ENCODE data around the gene KIF23.
"Not testable (repeated sequence)": the region's sequence is repeated elsewhere in the genome, so short reads cannot be mapped to it uniquely, and the experiment has no call there.

The KIF23 gene

DNA sequence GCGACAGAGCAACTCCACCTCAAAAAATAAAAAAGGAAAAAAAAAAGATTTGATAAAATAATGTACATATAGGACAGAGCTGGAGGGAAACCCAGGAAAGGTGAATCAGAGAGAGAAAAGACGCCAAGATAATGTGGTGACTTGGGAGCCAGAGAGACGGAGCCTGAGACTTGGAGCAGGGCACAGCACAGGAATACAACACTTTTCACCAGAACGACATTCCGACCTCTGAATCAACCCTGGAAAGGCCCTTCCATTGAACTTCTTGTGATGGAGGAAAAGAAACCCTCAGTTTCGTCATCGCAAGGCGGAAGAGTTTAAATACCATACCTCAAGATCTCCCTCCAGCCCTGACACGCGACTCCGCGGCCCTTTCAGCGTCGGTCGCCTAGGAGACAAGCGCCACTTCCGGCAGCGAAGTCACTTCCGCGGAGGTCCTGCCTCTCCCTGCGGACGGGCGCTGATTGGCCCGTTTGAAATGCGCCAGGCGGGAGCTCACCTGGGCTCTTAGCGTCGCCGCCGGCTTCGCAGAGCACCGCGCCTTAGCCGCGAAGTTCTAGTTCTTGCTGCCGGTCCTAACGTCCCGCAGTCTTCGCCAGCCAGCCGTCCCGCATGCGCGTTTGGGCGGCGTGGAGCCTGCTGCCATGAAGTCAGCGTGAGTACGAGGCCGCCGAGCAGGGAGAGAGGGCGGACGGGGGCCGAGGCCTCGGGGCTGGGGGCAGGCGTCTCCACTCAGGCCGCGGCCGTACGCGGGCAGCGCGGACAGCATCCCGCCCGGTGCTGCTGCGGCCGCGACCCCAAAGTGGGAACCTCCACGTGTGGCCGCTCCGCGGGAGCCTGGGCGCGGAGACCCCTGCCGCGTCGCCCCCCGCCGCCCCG, at the start of gene KIF23:
Gene KIF23, plus strand, starts transcription at position 528 of the 879 bp plus-strand sequence. Its CDS starts 117 bp downstream, at position 645.
- Mint-ChIP-seq H3K36me3 (ENCODE audit: low read depth) (peaks cover 8% of the 10 kb centered on the region), H3K27ac (peak within 1 kb of the TSS; percentile 43)

DNA sequence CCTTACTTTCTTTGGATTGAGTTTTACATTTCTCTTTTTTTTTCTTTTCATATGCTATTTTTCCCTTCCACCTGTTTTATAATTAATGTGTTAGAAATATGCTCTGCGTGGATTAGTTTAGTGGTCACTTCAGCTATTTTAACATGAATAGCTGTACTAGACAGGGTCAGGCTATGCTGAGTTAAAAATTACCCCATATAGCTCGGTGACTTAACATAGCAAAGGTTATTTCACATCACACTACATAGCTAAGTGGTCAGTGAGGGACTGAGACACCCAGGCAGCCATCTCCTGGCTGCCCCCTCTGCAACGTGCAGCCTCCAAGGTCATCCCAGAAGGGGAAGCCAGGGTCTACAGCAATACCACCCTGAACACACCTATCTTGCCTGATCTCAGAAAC, 46.9 kb upstream of the KIF23 start:
- Mint-ChIP-seq H3K36me3 (ENCODE audit: low read depth) (no peaks in the 10 kb centered on the region), H3K4me3 (no peak overlapping the region), H3K27me3 (ENCODE audit: low read depth) (peaks cover 13% of the 10 kb centered on the region), H3K27ac (no peak overlapping the region), H3K4me1 (ENCODE audit: low read depth) (no peaks in the 10 kb centered on the region), H3K9me3 (no peaks in the 10 kb centered on the region)

More for the DNA sequence above, at the start of gene KIF23:
- peaks cover 3% of the 10 kb centered on the region for H3K27me3 Mint-ChIP-seq (ENCODE audit: low read depth)
- H3K4me3 Mint-ChIP-seq = peak within 1 kb of the TSS; percentile 87
- peaks cover 28% of the 10 kb centered on the region for H3K4me1 Mint-ChIP-seq (ENCODE audit: low read depth)
- no peaks in the 10 kb centered on the region for H3K9me3 Mint-ChIP-seq

DNA sequence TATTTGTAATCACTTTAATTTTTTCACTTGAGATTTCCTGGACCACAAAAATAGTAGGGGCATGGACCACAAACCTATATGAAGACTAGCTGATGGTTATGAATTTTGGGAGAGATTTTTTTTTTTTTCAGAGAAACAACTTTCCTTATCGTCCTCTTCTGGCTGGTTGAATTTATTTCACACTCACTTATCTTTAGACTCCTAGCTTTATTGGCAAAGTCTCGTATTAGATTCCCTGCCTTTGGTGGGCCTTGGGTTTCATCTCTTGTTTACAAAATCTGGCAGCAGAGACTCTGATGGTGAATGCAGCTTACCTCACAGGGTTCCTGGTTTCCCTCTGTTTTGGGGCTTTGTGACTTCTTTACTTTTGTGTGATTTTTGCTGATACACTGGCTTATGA, 44.5 kb upstream of the KIF23 start:
- no peak overlapping the region for H3K4me3 Mint-ChIP-seq
- peaks cover 19% of the 10 kb centered on the region for H3K27me3 Mint-ChIP-seq (ENCODE audit: low read depth)
- H3K4me1 Mint-ChIP-seq (ENCODE audit: low read depth) = no peaks in the 10 kb centered on the region
- no peaks in the 10 kb centered on the region for H3K36me3 Mint-ChIP-seq (ENCODE audit: low read depth)
- no peaks in the 10 kb centered on the region for H3K9me3 Mint-ChIP-seq
- no peak overlapping the region for H3K27ac Mint-ChIP-seq

DNA sequence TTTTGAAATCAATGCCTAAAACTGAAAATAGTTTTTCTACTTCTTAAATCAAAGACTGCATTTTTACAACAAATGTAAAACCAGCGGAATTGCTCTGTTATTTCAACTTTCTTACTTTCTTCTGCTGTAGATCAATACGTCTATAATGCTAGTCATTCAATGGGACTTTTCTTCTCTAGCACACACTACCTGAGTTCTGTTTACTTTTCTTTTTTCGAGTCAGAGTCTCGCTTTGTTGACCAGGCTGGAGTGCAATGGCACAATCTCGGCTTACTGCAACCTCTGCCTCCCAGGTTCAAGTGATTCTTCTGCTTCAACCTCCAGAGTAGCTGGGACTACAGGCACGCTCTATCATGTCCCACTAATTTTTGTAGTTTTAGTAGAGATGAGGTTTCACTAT, 40.7 kb upstream of the KIF23 start:
- Mint-ChIP-seq H3K27me3 (ENCODE audit: low read depth) (peaks cover 14% of the 10 kb centered on the region), H3K4me1 (ENCODE audit: low read depth) (no peaks in the 10 kb centered on the region), H3K4me3 (no peak overlapping the region), H3K9me3 (no peaks in the 10 kb centered on the region), H3K36me3 (ENCODE audit: low read depth) (no peaks in the 10 kb centered on the region), H3K27ac (no peak overlapping the region)

DNA sequence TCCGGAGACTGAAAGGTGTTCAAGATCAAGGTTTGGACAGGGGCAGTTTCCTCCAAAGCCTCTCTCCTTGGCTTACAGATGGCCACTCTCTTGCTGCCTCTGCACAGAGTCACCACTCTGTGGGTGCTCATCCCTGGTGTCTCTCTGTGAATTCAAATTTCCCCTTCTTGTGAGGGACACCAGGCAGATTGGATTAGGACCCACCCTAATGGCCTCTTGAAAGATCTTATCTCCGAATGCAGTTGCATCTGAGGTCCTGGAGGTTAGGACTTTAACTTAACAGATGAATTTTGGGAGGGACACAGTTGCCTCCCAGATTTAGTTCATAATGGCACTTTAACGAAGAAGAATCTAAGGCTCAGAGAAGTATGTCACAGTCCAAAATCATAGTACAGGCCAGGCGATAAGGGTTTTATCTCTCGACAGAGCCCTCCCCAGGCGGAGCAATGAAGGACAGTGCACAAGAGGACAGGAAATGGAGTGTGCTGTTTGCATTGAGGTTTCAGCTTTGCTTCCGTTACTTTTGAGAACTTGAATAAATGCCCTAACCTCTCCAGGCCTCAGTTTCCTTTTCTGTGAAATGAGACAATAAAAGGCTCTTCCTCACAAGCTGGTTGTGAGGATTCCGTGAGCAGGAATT, 38.9 kb upstream of the KIF23 start:
- Mint-ChIP-seq H3K27ac (no peak overlapping the region), H3K9me3 (no peaks in the 10 kb centered on the region), H3K4me3 (no peak overlapping the region), H3K27me3 (ENCODE audit: low read depth) (peaks cover 6% of the 10 kb centered on the region), H3K4me1 (ENCODE audit: low read depth) (no peaks in the 10 kb centered on the region), H3K36me3 (ENCODE audit: low read depth) (no peaks in the 10 kb centered on the region)

DNA sequence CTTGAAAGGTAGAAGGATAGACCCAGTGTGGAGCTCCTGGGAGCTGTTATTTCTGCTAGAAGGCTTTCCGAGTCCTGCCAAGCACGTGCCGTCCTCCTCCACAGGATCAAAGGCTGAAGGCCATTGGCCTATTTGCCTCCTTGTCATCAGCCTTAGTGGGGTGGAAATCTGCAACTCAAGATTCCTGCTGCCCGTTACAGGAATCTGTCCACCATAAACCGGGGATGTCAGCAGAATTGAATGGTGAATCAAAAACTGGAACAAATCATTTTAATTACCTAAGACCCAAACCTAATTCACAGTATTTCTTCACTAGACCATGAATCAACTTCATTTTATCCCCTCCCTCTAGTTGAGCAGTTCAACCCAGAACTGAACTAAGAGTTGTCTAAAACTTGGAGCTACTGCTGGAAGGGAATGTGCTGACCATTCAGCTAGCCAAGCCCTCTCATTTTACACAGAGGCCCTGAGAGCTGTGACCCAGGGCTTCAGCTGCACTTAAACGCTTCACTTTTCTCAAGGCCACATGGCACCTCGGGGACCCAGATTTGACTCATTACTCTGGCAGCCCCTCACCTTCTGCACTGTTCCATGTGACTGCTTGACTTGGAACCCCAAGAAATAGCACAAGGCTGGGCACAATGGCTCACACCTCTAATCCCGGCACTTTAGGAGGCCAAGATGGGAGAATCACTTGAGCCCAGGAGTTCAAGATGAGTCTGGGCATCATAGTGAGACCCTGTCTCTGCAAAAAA, 36.8 kb upstream of the KIF23 start:
- Mint-ChIP-seq H3K27ac (no peak overlapping the region), H3K9me3 (no peaks in the 10 kb centered on the region), H3K4me3 (no peak overlapping the region), H3K27me3 (ENCODE audit: low read depth) (peaks cover 6% of the 10 kb centered on the region), H3K4me1 (ENCODE audit: low read depth) (no peaks in the 10 kb centered on the region), H3K36me3 (ENCODE audit: low read depth) (no peaks in the 10 kb centered on the region)

DNA sequence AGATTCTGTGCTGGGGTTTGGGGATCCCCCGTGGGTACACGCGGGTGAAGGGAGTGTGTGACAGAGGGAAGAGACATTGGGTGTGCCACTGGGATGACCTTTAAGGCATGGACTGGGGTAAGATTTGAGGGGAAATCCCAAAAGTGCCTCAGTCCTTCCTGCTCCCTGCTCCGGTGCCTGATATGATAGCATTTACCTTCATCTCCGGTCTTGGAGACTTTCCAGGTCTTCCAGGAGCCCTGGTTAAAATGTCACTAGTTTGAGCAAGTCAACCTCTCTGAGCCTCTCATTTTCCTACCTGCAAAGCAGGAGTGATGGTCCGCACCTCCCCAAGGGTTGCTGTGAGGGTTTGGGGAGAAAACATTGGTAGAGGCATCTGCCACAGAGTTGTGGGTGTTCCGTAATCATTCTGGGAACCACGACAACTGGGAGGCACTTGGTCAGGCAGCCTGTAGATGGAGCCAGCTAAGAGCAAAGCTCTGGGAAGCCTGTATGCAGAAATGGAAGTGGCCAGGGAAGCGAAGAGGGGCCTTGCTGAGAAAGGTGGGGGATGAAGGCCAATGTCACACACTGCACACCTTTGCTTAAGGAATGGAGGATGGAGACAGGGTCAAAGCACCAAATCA, 33.9 kb upstream of the KIF23 start:
- Mint-ChIP-seq H3K27me3 (ENCODE audit: low read depth) (no peaks in the 10 kb centered on the region), H3K27ac (no peak overlapping the region), H3K4me1 (ENCODE audit: low read depth) (no peaks in the 10 kb centered on the region), H3K4me3 (no peak overlapping the region), H3K9me3 (no peaks in the 10 kb centered on the region), H3K36me3 (ENCODE audit: low read depth) (no peaks in the 10 kb centered on the region)

DNA sequence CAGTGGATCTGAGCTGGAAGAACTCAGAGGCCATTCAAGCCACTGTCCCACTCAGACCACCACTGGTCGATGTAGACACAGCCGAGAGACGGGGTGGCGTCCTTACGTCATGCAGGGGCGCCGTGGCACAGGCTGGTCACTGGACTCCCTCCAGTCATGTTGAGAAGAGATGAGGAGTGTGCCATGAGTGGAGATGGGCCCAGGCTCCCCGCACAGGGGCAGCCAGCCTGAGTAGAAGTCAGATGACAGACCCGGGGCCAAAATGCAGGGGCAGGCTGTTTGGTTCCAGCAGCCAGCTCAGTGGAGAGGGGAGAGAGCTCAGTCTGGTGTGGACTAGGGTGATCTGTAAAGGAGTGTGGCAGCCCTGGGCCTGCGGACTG, 33.4 kb upstream of the KIF23 start:
- Mint-ChIP-seq H3K9me3 (no peaks in the 10 kb centered on the region), H3K36me3 (ENCODE audit: low read depth) (no peaks in the 10 kb centered on the region), H3K4me3 (no peak overlapping the region), H3K4me1 (ENCODE audit: low read depth) (no peaks in the 10 kb centered on the region), H3K27ac (no peak overlapping the region), H3K27me3 (ENCODE audit: low read depth) (no peaks in the 10 kb centered on the region)

DNA sequence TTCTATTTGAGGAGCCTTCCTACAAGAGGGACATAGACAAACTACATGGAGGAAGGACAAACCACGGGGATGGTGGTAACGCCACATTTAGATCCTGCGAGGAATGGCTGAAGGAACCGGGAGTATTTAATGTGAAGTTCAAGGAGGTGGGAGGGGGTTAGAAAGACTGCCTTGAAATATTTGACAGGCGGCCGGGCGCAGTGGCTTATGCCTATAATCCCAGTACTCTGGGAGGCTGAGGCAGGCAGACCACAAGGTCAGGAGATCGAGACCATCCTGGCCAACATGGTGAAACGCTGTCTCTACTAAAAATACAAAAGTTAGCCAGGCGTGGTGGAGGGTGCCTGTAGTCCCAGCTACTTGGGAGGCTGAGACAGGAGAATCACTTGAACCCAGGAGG, 32.0 kb upstream of the KIF23 start:
- H3K4me3 Mint-ChIP-seq; H3K27me3 Mint-ChIP-seq (ENCODE audit: low read depth); H3K9me3 Mint-ChIP-seq; H3K4me1 Mint-ChIP-seq (ENCODE audit: low read depth); H3K36me3 Mint-ChIP-seq (ENCODE audit: low read depth); H3K27ac Mint-ChIP-seq: not testable (repeated sequence)

DNA sequence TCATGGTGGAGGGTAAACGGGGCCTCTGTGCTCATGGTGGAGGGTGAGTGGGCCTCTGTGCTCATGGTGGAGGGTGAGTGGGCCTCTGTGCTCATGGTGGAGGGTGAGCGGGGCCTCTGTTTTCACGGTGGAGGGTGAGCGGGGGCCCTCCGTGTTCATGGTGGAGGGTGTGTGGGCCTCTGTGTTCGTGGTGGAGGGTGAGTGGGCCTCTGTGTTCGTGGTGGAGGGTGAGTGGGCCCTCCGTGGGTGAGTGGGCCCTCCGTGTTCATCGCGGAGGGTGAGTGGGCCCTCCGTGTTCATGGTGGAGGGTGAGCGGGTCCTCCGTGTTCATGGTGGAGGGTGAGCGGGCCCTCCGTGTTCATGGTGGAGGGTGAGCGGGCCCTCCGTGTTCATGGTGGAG, 30.1 kb upstream of the KIF23 start:
- H3K27ac Mint-ChIP-seq; H3K36me3 Mint-ChIP-seq (ENCODE audit: low read depth); H3K9me3 Mint-ChIP-seq; H3K4me3 Mint-ChIP-seq; H3K4me1 Mint-ChIP-seq (ENCODE audit: low read depth); H3K27me3 Mint-ChIP-seq (ENCODE audit: low read depth): not testable (repeated sequence)

DNA sequence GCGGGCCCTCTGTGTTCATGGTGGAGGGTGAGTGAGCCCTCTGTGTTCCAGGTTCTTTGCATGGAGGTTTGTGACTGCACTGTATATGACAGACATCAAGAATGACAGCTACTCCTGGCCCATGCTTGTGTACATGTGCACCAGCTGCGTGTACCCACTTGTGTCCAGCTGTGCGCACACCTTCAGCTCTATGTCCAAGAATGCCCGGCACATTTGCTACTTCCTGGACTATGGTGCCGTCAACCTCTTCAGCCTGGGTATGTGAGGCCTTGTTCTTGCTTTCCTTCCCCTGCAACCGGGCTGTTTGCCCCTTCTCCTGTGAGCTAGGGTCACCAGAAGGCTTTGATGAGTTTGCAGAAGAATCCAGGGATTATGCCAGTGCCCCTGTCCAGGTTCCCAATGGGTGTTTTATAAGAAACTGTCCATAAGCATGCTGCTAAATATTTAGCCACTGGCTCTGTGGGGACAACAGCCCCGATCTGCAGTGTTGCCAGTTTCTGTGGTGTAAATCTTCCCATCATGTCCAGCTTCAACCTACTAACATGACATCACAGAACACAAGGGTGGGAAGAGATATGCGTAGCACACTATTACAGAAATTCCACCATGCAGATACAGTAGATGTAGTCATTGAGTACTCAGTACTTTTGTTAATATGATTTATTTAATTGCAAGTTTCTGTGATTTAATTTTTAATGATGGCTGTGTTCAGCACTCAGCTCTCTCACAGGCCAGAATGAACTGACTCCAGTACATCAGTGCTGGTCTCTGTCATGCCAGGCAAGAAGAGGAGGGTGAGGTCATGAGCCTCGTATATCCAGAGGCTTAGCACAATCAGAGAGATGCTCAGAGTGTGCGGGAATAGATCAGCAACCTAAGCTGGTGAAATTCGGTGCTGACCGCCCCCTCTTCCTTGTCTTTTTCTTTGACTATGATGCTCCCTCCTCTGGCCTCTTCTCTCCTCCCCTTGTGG, 29.2 kb upstream of the KIF23 start:
- no peak overlapping the region for H3K4me3 Mint-ChIP-seq
- H3K9me3 Mint-ChIP-seq = no peaks in the 10 kb centered on the region

DNA sequence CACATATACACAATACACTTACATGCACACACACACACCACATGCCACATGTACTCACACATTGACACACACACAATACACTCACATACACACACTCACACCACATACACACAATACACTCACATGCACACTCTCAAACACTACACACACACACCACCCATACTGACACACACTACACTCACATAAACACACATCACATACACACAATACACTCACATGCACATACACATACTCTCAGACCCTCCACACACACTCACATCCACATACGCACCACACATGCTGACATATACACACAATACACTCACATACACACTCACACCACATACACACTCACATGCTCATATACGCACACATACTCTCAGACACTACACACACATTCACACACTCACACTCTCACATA, 28.3 kb upstream of the KIF23 start:
- no peaks in the 10 kb centered on the region for H3K9me3 Mint-ChIP-seq

More for the DNA sequence above, 29.2 kb upstream of the KIF23 start:
- no peaks in the 10 kb centered on the region for H3K36me3 Mint-ChIP-seq (ENCODE audit: low read depth)
- H3K4me1 Mint-ChIP-seq (ENCODE audit: low read depth) = no peaks in the 10 kb centered on the region
- no peak overlapping the region for H3K27ac Mint-ChIP-seq
- H3K27me3 Mint-ChIP-seq (ENCODE audit: low read depth) = no peaks in the 10 kb centered on the region

DNA sequence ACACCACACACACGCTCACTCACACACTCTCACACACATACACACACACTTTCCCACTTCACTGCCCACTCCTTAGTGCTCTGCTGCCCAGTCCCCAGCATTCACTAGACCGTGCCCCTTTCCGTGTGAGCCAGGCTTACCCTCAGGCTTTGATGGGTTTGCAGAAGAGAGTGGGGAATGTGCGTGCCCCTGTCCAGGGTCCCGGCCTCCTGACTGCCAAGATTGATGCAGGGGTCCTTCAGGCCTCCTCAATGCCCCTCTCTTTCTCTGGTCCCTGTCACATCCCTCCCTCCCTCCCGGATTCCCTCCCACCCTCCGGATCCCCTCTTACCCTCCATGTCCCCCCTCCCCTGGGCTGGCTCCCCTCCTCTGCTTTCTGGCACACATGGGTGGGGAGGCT, 27.9 kb upstream of the KIF23 start:
- H3K36me3 Mint-ChIP-seq (ENCODE audit: low read depth) = no peaks in the 10 kb centered on the region
- no peak overlapping the region for H3K27ac Mint-ChIP-seq
- H3K4me1 Mint-ChIP-seq (ENCODE audit: low read depth) = no peaks in the 10 kb centered on the region
- no peaks in the 10 kb centered on the region for H3K27me3 Mint-ChIP-seq (ENCODE audit: low read depth)
- H3K4me3 Mint-ChIP-seq = no peak overlapping the region
- H3K9me3 Mint-ChIP-seq = no peaks in the 10 kb centered on the region

More for the DNA sequence above, 28.3 kb upstream of the KIF23 start:
- H3K27me3 Mint-ChIP-seq (ENCODE audit: low read depth) = no peaks in the 10 kb centered on the region
- no peaks in the 10 kb centered on the region for H3K4me1 Mint-ChIP-seq (ENCODE audit: low read depth)
- no peak overlapping the region for H3K4me3 Mint-ChIP-seq
- no peaks in the 10 kb centered on the region for H3K36me3 Mint-ChIP-seq (ENCODE audit: low read depth)
- no peak overlapping the region for H3K27ac Mint-ChIP-seq
